AG04449 (cell line): ENCODE data around the gene SYT6.

Source experiments
- CTCF ChIA-PET: fragments of 350-600 bp; formaldehyde crosslinking; extraction: SDS; loops from one replicate; lab custom pipeline; 2021; ENCODE audit warnings: antibody characterized with exemption; lab: Yijun Ruan, JAX
- POLR2A ChIA-PET: fragments of 400-600, 350-600 bp; formaldehyde crosslinking; extraction: SDS; loops from one replicate; lab custom pipeline; 2020; ENCODE audit warnings: antibody characterized with exemption, inconsistent platforms; lab: Yijun Ruan, JAX
- DNase-seq: peaks from one replicate; pipeline ENCODE4 v3.0.0-alpha.2; 2010; ENCODE audit warnings: low read depth, low spot score
- H3K4me3 ChIP-seq: 2 replicates; pipeline ENCODE4 v1.5.1; 2011; ENCODE audit warnings: low read depth, mild to moderate bottlenecking, control low read depth, low read length
- TF ChIP-seq, protein P1 (sequence below): IDR thresholded peaks from one replicate; pipeline ENCODE4 v1.5.1; 2011; ENCODE audit warnings: mild to moderate bottlenecking, moderate library complexity, low read length, control low read depth, inconsistent platforms; ENCODE audit not compliant: insufficient read depth; ENCODE audit errors: missing control alignments

The SYT6 gene

DNA sequence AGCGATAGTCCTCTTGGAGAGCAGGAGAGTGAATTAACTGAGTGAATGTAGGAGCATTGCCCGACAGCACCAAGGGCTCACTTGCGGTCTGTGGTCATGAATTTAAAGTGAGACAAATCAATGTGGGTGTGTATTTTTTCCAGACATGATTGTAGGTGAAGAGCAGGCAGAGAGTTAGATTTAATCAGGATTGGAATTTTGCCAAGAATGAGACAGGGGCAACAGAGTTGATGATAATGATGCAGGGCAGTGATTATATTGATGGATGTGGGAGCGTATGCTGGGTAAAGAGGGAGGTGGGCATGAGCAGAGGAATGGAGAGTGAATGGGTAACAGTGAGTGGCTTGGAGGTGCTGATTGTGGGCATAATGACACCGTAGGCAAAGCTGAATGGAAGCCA, 20.0 kb upstream of the SYT6 start:
- CTCF ChIA-PET, result no interaction called here
- no peak for DNase-seq
- TF ChIP-seq, protein P1, sequence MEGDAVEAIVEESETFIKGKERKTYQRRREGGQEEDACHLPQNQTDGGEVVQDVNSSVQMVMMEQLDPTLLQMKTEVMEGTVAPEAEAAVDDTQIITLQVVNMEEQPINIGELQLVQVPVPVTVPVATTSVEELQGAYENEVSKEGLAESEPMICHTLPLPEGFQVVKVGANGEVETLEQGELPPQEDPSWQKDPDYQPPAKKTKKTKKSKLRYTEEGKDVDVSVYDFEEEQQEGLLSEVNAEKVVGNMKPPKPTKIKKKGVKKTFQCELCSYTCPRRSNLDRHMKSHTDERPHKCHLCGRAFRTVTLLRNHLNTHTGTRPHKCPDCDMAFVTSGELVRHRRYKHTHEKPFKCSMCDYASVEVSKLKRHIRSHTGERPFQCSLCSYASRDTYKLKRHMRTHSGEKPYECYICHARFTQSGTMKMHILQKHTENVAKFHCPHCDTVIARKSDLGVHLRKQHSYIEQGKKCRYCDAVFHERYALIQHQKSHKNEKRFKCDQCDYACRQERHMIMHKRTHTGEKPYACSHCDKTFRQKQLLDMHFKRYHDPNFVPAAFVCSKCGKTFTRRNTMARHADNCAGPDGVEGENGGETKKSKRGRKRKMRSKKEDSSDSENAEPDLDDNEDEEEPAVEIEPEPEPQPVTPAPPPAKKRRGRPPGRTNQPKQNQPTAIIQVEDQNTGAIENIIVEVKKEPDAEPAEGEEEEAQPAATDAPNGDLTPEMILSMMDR, result no peak
- POLR2A ChIA-PET, result no interaction called here
- no peak overlapping the region for H3K4me3 ChIP-seq

DNA sequence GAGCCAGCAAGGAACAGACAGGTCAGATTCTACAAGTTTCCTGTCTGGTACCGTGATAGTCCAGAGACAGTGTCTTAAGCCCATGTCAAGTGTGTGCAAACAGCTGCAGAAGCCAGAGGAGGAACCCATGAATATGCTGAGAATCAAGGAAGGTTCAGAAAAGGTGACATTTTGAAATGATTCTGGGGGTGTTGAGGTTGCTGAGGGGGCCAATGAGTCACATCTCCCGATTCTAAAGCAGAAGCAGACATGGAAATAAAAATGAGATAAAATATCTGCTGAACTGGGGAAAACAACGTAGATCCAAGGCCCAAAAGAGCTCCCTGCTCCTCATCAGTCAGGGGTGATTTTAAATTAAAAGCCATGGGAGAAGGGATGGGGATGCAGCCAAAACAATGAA, 15.8 kb upstream of the SYT6 start:
- TF ChIP-seq, protein P1, result no peak

DNA sequence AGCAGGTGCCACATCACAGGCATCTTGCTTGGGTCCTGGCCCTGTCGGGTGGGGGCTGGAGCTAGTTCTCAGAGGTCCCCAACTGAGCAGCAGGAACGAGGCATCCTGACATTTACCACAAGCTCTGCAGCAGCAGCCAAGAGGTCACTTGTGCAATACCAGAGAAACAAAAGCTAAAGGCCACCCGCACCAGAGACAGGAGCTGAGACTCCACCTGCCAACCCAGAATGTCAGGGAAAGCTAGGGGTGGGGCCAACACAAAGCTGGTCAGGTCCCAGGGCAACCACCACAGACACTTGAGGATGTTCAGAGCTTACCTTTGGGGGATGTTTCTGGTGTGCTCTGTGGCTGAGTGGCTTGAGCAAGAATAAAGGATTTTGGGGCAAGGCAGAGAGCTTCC, 13.6 kb upstream of the SYT6 start:
- CTCF ChIA-PET, result no interaction called here
- POLR2A ChIA-PET, result no interaction called here
- TF ChIP-seq, protein P1, result no peak
- no peak overlapping the region for H3K4me3 ChIP-seq
- no peak for DNase-seq

More for the DNA sequence above, 15.8 kb upstream of the SYT6 start:
- ChIA-PET POLR2A (no interaction called here), CTCF (no interaction called here)
- DNase-seq, result no peak
- H3K4me3 ChIP-seq, result no peak overlapping the region

DNA sequence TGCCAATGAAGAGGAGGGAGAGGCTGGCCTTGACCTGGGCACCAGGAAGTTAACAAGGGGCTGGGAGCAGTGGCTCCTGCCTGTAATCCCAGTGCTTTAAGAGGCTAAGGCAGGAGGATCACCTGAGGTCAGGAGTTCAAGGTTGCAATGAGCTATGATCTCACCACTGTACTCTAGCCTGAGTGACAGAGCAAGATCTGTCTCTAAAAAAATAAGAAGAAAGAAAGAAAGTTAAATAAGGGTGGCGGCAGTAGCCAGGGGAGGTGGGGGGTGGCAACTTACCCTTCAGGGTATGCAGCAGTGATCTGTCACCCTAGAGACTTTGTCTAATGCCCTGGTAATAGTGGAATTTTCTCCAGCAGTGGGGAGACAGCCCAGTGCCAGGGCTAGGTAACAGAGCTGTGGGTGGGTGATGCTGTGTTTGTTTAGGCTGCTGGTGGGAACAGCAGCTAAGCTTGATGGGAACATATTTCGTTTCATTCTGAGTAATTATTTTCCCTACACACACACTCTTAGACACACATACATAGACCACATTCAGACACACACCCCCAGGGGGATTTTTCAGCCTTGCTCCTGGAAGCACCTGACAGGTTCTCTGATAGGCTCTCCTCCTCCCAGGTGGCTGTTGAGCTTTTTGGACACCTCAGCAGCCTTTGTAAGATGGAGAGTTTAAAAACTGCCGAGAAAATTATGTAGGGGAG, 11.3 kb upstream of the SYT6 start:
- DNase-seq, result no peak
- no peak overlapping the region for H3K4me3 ChIP-seq
- CTCF ChIA-PET, result no interaction called here
- POLR2A ChIA-PET, result no interaction called here
- TF ChIP-seq, protein P1, result no peak

DNA sequence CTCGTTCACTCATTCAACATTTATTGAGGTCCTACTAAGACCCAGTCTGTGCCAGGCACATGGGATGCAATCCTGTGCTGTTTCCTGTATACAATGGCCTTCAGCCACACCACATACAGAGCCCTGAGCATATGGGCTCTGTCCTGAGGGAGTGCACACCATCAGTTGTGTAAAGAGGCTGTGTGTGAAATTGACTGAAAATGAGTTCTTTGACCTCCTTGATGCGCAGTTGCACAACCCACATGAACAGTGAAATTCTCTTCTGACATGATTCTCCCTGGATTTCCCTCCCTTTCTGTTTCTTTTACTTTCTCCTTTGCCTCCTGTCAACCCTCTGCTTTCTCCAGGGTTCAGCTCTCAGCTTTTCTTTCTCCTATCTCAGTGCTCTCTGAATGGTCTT, 6.3 kb upstream of the SYT6 start:
- no peak overlapping the region for H3K4me3 ChIP-seq
- TF ChIP-seq, protein P1, result no peak
- POLR2A ChIA-PET, result no interaction called here
- CTCF ChIA-PET, result no interaction called here
- no peak for DNase-seq

DNA sequence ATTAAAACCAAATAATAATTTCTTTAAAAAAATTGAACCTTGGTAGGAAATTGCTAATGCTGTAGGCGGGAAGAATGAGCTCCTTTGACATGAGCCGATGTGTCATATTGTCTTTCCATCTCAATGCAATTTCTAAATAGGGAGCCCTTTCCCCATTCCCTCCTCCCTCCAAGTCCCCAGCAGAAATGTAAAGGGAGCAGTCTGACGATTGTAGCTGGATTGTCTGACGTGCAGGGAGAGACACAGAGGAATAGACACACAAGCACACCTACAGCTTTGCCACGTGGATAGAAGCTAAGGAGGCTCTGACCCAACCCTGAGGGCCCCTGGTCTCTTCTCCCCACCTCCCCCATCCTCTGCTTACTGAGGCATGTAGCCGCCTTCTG, 3.6 kb upstream of the SYT6 start:
- ChIA-PET POLR2A (no interaction called here), CTCF (no interaction called here)
- TF ChIP-seq, protein P1, result no peak
- DNase-seq, result no peak
- H3K4me3 ChIP-seq, result no peak overlapping the region
